Erythroblast (primary cell): ENCODE measurements around the gene ABTB1.

Source experiments
- DNase-seq, 2 experiments: peaks; one replicate each; lab custom pipeline; 2025; lab: John Stamatoyannopoulos, UW
- GATA1 ChIP-seq: IDR thresholded peaks from 2 replicates; pipeline ENCODE4 v1.6.1; 2011; ENCODE audit warnings: low read depth, mild to moderate bottlenecking, control low read depth, low read length, moderate library complexity
- POLR2A ChIP-seq: IDR thresholded peaks from 2 replicates; pipeline ENCODE4 v1.6.1; 2011; ENCODE audit warnings: mild to moderate bottlenecking, low read length

The ABTB1 gene

GRCh38 chr3:127660621-127661251 is 12.0 kb upstream of the ABTB1 start:
- TF ChIP-seq POLR2A: no peak
- no peak for TF ChIP-seq GATA1
- DNase-seq: no peak

- no peak for DNase-seq
- TF ChIP-seq GATA1 (no peak), POLR2A (no peak)
These were observed 11.2 kb upstream of the ABTB1 start for GRCh38 chr3:127661600-127661999.

DNA sequence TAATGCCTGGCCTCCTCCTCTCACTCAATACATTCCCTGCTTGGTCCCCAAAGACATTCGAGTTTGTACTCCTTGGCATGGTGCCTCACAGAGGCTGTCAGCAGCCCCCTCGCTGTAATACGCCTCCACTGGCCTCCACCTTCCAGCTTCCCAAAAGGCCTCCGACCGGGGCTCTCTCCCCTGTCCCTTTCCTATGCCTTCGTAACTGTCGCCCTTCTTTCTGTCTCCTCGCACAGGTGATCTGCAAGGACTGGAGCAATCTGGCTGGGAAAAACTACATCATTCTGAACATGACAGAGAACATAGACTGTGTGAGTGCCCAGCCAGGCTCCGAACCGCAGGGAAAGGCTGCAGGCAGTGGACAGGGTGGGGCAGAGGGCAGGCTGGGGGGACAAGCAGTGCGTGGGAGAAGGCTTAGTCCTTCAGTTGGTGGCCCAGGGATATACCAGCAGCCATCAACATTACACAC is 10.7 kb upstream of the ABTB1 start:
- DNase-seq: no peak
- TF ChIP-seq GATA1 (no peak), POLR2A (no peak)

- TF ChIP-seq POLR2A (no peak), GATA1 (no peak)
- no peak for DNase-seq
These were observed 9.6 kb upstream of the ABTB1 start for GRCh38 chr3:127663151-127663550.

DNA sequence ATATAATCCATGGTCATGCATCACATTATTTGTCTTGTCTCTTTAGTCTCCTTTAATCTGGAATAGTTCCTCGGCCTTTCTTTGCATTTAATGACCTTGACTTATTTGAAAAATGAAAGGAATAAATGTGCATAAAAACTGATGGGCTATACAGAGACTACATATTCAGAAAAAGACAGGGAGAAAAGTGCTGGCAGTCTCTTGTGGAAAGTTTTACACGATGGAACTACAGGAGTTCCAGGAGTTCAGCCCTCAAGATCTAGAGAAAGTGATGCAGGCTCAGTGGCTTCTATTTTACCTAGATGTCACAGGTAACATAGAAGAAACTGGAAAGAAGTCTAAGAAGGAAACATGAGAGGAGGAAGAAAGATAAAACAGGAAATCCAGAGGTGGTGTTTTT is 7.6 kb upstream of the ABTB1 start:
- no peak for DNase-seq
- TF ChIP-seq POLR2A (no peak), GATA1 (no peak)

- no peak for DNase-seq
- TF ChIP-seq GATA1 (no peak), POLR2A (no peak)
These were observed 7.2 kb upstream of the ABTB1 start for GRCh38 chr3:127665586-127665985.

- no peak for TF ChIP-seq POLR2A
- TF ChIP-seq GATA1: no peak
- DNase-seq: no peak
These were observed 6.1 kb upstream of the ABTB1 start for GRCh38 chr3:127666676-127667075.

GRCh38 chr3:127667119-127667681 is 5.6 kb upstream of the ABTB1 start:
- no peak for DNase-seq
- no peak for TF ChIP-seq POLR2A
- no peak for TF ChIP-seq GATA1

DNA sequence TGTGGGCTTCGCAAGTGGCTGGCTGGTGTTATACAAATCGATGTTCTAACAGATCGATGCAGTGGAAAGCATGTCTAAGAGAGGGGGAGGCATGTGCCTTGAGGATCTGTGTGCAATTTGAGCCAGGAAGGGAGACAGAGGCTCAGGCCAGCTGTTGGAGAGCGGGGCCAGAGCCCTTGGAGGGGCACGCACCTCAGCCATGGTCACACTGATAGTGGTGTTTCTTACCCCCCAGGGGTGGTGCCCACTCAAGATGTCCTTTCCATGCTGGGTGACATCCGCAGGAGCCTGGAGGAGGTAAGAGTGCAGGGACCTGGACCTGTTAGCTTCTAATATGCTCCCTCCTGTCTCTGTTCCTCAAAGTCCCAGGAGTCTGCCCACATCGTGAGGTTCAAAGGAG is 3.8 kb upstream of the ABTB1 start:
- DNase-seq: no peak
- TF ChIP-seq GATA1 (no peak), POLR2A (no peak)

DNA sequence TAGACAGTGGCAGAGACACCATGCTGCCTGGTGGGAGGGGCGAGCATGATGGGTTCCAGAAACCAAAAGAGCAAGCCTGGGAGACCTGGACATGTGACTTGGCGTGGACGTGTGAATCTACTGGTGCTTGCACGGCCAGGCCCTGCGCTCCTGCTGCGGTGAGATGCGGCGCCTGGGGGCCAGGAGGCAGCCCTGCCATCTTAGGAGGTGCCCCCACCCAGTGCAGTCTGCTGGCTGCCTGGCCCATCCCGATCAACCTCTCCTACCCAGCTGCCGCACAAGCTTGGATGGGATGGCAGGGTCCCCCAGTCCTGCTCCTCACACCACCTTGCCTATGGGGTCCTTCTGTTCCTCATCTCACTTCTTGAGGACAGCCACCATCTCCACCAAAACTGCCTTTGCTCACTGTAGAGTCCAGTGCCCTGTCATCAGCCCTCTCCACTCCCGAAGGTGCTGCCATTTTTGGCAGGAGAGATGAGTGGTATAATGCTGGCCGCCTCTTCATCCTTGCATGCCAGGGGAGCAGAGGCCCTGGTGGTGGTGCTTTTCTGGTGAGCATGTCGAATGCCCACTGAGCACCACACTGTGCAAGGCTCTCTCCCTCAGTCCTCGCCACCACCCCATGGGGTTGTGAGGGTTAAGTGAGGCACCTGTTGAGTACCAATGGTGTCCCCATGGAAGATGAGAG is 3.1 kb upstream of the ABTB1 start:
- DNase-seq: no peak
- TF ChIP-seq GATA1: no peak
- TF ChIP-seq POLR2A: no peak

GRCh38 chr3:127670229-127670559 is 2.6 kb upstream of the ABTB1 start:
- no peak for TF ChIP-seq GATA1
- no peak for TF ChIP-seq POLR2A
- no peak for DNase-seq

DNA sequence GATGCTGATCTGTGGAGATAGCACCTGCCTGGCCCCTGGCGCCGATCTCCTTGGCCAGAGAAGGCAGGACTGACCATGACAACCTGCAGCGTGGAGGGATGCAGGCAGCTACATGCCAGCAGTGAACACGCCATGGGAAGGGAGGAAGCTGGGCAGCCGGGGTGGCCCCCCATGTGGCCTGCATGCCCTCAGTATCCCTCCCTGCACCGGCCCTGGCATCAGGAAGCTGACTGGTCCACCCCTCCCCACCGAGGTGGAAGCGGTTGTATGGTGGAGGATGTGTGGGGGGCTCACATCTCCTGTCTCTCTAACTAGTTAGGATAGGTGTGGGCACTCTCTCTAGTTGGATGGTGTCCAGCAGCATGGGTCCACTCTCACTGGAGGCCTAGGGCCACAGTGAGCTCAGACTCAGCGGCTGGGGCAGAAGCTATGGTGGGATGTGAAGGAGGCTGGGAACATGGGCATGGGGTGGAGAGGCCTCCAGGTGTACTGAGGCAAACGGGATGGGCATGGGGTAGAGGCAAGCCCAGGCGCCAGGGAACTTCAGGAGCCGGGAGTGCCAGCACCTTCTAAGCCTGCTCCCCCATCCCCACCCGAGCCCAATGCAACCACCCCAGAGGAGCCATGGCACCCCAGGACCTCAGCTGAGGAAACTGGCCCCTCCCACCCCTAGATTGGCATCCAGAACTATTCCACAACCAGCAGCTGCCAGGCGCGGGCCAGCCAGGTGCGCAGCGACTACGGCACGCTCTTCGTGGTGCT is 1.8 kb upstream of the ABTB1 start:
- TF ChIP-seq GATA1: no peak
- no peak for TF ChIP-seq POLR2A
- no peak for DNase-seq

GRCh38 chr3:127671523-127672428 is 976 bp upstream of the ABTB1 start:
- DNase-seq: peak; percentile 44 to 49
- TF ChIP-seq GATA1 (no peak), POLR2A (no peak)
